K562 (cell line): Measurements from ENCODE around the gene PIK3CG. TPM values are rescaled to one million over a fixed set of nuclear protein-coding genes. Genes with fewer than 3 reads are reported as not detected.

Experiments
- ATAC-seq: fragments of 200-7000 bp; cut with Tn5 transposase; 3 replicates; pipeline ENCODE4 v1.9.1; 2020; ENCODE audit warnings: moderate library complexity
- BruUV-seq: library from RNA; stranded (reverse); fragments of 400-500 nt; replicated peaks from 2 replicates; lab custom pipeline; 2021; lab: Mats Ljungman, UMichigan
- CTCF ChIA-PET: fragments of 300-600 bp; formaldehyde crosslinking; extraction: SDS; loops from one replicate; lab custom pipeline; 2021; ENCODE audit warnings: low intra/inter-chr PET ratio; lab: Yijun Ruan, JAX
- POLR2A ChIA-PET: fragments of 300-600, 350-650 bp; sonication (Branson Sonifier 250); formaldehyde crosslinking; extraction: SDS; loops from one replicate; lab custom pipeline; 2021; ENCODE audit warnings: antibody characterized with exemption, inconsistent platforms; lab: Yijun Ruan, JAX
- DNase-seq, 4 experiments: peaks; one replicate each; pipeline versions ENCODE4 v3.0.0 to v3.0.0-alpha.2; 2011 to 2018; ENCODE audit warnings: low spot score in 3 of 4, mixed read lengths in 3 of 4; ENCODE audit errors: extremely low read depth in 1 of 4
- FAIRE-seq: peaks from 2 replicates; lab custom pipeline; 2011; peaks lifted over from hg19 to GRCh38; lab: Jason Lieb, UNC
- H2AFZ ChIP-seq: 2 replicates; pipeline ENCODE4 v1.6.0; 2011; ENCODE audit warnings: low read depth, low read length, control low read depth, inconsistent platforms
- H3K27ac ChIP-seq: fragments of 200-600 bp; 3 replicates; pipeline ENCODE4 v1.8.0; 2011; ENCODE audit warnings: low read depth, mild to moderate bottlenecking, control low read depth, inconsistent platforms, low read length, moderate library complexity, mixed read lengths; ENCODE audit errors: extremely low read depth
- H3K27me3 ChIP-seq, 2 experiments: fragments of 300-600 bp in 1 of 2; 2 replicates in 1 of 2; 3 replicates in 1 of 2; pipeline versions ENCODE4 v1.6.0 to v1.8.0; 2011; ENCODE audit warnings: inconsistent platforms in 2 of 2, low read length in 2 of 2, mild to moderate bottlenecking in 1 of 2, mixed read lengths in 1 of 2, moderate library complexity in 1 of 2; ENCODE audit not compliant: control insufficient read depth in 2 of 2, insufficient read depth in 2 of 2
- H3K36me3 ChIP-seq: fragments of 300-600 bp; 3 replicates; pipeline ENCODE4 v1.8.0; 2011; ENCODE audit warnings: mild to moderate bottlenecking, low read length, inconsistent platforms; ENCODE audit not compliant: control insufficient read depth, insufficient read depth
- H3K4me1 ChIP-seq, 2 experiments: fragments of 200-600 bp in 1 of 2; replicated peaks in 1 of 2; 2 replicates in 1 of 2; 3 replicates in 1 of 2; pipeline versions ENCODE4 v1.5.1 to v1.8.0; 2011; ENCODE audit warnings: inconsistent platforms in 2 of 2, low read length in 2 of 2, mild to moderate bottlenecking in 1 of 2, mixed read lengths in 1 of 2, moderate library complexity in 1 of 2; ENCODE audit not compliant: control insufficient read depth in 2 of 2, insufficient read depth in 2 of 2
- H3K4me2 ChIP-seq: 2 replicates; pipeline ENCODE4 v1.6.1; 2011; ENCODE audit warnings: low read length, control low read depth, inconsistent platforms, mixed read lengths; ENCODE audit not compliant: insufficient read depth
- H3K4me3 ChIP-seq: fragments of 200-600 bp; sonication (generic), shearing (Covaris generic); 2 replicates; pipeline ENCODE4 v1.5.1; 2016; ENCODE audit warnings: control low read depth, inconsistent platforms
- H3K79me2 ChIP-seq: fragments of 200-600 bp; 3 replicates; pipeline ENCODE4 v1.8.0; 2011; ENCODE audit warnings: low read length, inconsistent platforms; ENCODE audit not compliant: control insufficient read depth, insufficient read depth
- H3K9ac ChIP-seq, 2 experiments: 2 replicates each; pipeline versions ENCODE4 v1.6.0 to v1.6.1; 2011; ENCODE audit warnings: low read depth in 2 of 2, low read length in 2 of 2, control low read depth in 1 of 2, inconsistent platforms in 1 of 2, mild to moderate bottlenecking in 1 of 2, mixed read lengths in 1 of 2; ENCODE audit not compliant: insufficient read depth in 1 of 2
- H3K9me1 ChIP-seq: one replicate; pipeline ENCODE4 v1.6.0; 2011; ENCODE audit warnings: inconsistent platforms, mild to moderate bottlenecking, low read length, moderate library complexity; ENCODE audit not compliant: control insufficient read depth, insufficient read depth
- H3K9me3 ChIP-seq: replicated peaks from 2 replicates; pipeline ENCODE4 v1.5.1; 2011; ENCODE audit warnings: low read depth, low read length, inconsistent platforms; ENCODE audit not compliant: control insufficient read depth, insufficient read depth
- H4K20me1 ChIP-seq: replicated peaks from 2 replicates; pipeline ENCODE4 v1.6.1; 2011; ENCODE audit warnings: low read length, inconsistent platforms, mixed read lengths; ENCODE audit not compliant: control insufficient read depth, insufficient read depth
- BCOR ChIP-seq: fragments of 450-650 bp; IDR thresholded peaks from 2 replicates; pipeline ENCODE4 v1.6.1; 2016
- C11orf30 ChIP-seq: fragments of 450-650 bp; IDR thresholded peaks from 2 replicates; pipeline ENCODE4 v1.6.1; 2016; ENCODE audit warnings: low read depth, mild to moderate bottlenecking
- ESRRA ChIP-seq: fragments of 450-650 bp; IDR thresholded peaks from 2 replicates; pipeline ENCODE4 v1.6.1; 2014; ENCODE audit warnings: low read depth, mild to moderate bottlenecking, moderate library complexity, borderline replicate concordance
- ETV5 ChIP-seq: sonication (generic); formaldehyde crosslinking; IDR thresholded peaks from 2 replicates; pipeline ENCODE4 v1.4.0; 2020; ENCODE audit warnings: low read depth, mild to moderate bottlenecking, missing genetic modification reagents
- EZH2 ChIP-seq: IDR thresholded peaks from 2 replicates; pipeline ENCODE4 v1.6.1; 2012; ENCODE audit warnings: low read depth, mild to moderate bottlenecking, inconsistent platforms, low read length, borderline replicate concordance
- KDM1A ChIP-seq, 2 experiments: fragments of 450-650 bp; IDR thresholded peaks; 2 replicates each; pipeline ENCODE4 v1.6.1; 2016; ENCODE audit warnings: mild to moderate bottlenecking in 2 of 2
- SOX6 ChIP-seq: fragments of 450-650 bp; IDR thresholded peaks from 2 replicates; pipeline ENCODE4 v1.6.1; 2014; ENCODE audit warnings: mild to moderate bottlenecking
- SP1 ChIP-seq: sonication (generic); formaldehyde crosslinking; IDR thresholded peaks from 2 replicates; pipeline ENCODE4 v1.8.1; 2022; ENCODE audit warnings: mild to moderate bottlenecking, missing genetic modification reagents
- TCF7 ChIP-seq: sonication (generic); IDR thresholded peaks from 2 replicates; pipeline ENCODE4 v1.6.1; 2016; ENCODE audit warnings: antibody characterized with exemption, borderline replicate concordance
- ZNF12 ChIP-seq: sonication (generic); formaldehyde crosslinking; IDR thresholded peaks from 2 replicates; pipeline ENCODE4 v1.4.0; 2020; ENCODE audit warnings: mild to moderate bottlenecking, missing genetic modification reagents
- ZNF224 ChIP-seq: sonication (generic); formaldehyde crosslinking; IDR thresholded peaks from 2 replicates; pipeline ENCODE4 v1.8.0; 2022; ENCODE audit warnings: mild to moderate bottlenecking, missing genetic modification reagents
- ZNF232 ChIP-seq: sonication (generic); formaldehyde crosslinking; IDR thresholded peaks from 2 replicates; pipeline ENCODE4 v1.8.0; 2022; ENCODE audit warnings: mild to moderate bottlenecking, missing genetic modification reagents
- ZNF316 ChIP-seq: fragments of 450-650 bp; IDR thresholded peaks from 2 replicates; pipeline ENCODE4 v1.6.1; 2016
- WGBS: fragments of 100-300 bp; shearing (Covaris generic); methylation state at CpG from one replicate; pipeline ENCODE4 v1.1.6; 2016; ENCODE audit warnings: low coverage, mixed read lengths; ENCODE audit not compliant: insufficient coverage; ENCODE audit errors: missing lambda C conversion rate; 5-methylcytosine and 5-hydroxymethylcytosine counted together
- in situ Hi-C: fragments of 300-500 bp; cut with MboI; formaldehyde crosslinking; loops from 4 replicates; pipeline ENCODE4 v1.15.0; 2018; ENCODE audit warnings: inconsistent platforms, mixed read lengths
- intact Hi-C: fragments of 100-400 bp; cut with micrococcal nuclease; formaldehyde crosslinking; loops from 2 replicates; pipeline ENCODE4 v1.14.2; 2022
- polyA plus RNA-seq, 8 experiments: library from polyadenylated mRNA; depleted of rRNA in 4 of 8; stranded (reverse) in 5 of 8; unstranded in 3 of 8; fragments of >200 nt; fragmentation: Nextera tagmentation in 2 of 8; fragmentation: Illumina TruSeq in 1 of 8; extraction: Ambion mirVana in 2 of 8; extraction: Trizol in 1 of 8; gene quantifications; 2 replicates each; pipeline versions ENCODE4 v1.2.1 to v1.2.3, GENCODE V29; 2011 to 2014; ENCODE audit warnings: inconsistent platforms in 1 of 8, missing spikeins in 1 of 8
- total RNA-seq, 7 experiments: library from RNA; depleted of rRNA in 6 of 7; stranded (reverse); fragments of >200 nt in 6 of 7; fragmentation: Illumina TruSeq in 2 of 7; extraction: Trizol in 2 of 7; gene quantifications; 2 replicates each; pipeline versions ENCODE4 v1.2.1 to v1.2.3, GENCODE V29; 2011 to 2021; ENCODE audit warnings: low replicate concordance in 1 of 7
- TF ChIP-seq, protein P1 (sequence below): sonication (generic); formaldehyde crosslinking; IDR thresholded peaks from 2 replicates; pipeline ENCODE4 v1.8.1; 2023; ENCODE audit warnings: mild to moderate bottlenecking, missing genetic modification reagents
- TF ChIP-seq, protein P2 (sequence below): fragments of 450-650 bp; IDR thresholded peaks from 2 replicates; pipeline ENCODE4 v1.6.1; 2016; ENCODE audit warnings: antibody characterized with exemption

The PIK3CG gene
- total and polyA plus RNA-seq, 9 of the 15 experiments (the other 6 are each of a cell fraction or from before 2014, with no cell fraction given), result 5.3 to 42.5 (median 29.0) TPM

DNA sequence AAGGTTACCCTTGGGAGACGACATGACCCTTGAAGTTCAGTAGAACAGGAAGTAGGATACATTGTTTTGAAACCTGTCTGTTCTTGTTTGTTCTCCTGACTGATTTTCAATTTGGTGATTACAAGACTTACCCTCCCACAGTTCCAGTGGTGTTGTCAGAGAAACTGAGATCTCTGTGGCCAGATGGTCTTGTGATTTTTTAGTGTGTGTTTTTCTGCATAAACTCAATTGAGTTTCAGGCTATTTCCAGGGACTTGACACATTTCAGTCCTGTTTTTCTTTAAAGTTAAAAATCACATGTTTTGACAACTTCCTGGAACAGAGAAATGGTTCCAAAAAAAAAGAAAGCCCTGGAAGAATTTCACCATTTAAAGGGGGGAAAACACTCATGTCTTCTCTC, 22.3 kb downstream of the PIK3CG start:
- in situ Hi-C loops (no loop called here), intact Hi-C loops (no loop called here)
- H4K20me1 ChIP-seq, result no peaks in the 10 kb centered on the region
- FAIRE-seq, result no peak
- CTCF ChIA-PET, result no interaction called here
- POLR2A ChIA-PET, result interaction anchor here (0.6 to 0.9 kb wide), 2 partner anchors 8 to 90 kb away, joined by 3 read pairs; no protein-coding TSS in a partner anchor
- no peaks in the 10 kb centered on the region for H3K9me1 ChIP-seq
- H3K27me3 ChIP-seq, result no peaks in the 10 kb centered on the region
- H3K4me2 ChIP-seq, result no peak overlapping the region
- no peaks in the 10 kb centered on the region for H3K4me1 ChIP-seq
- no peak for ATAC-seq
- no peak overlapping the region for H3K27ac ChIP-seq
- 36% methylated on average over 1 of the region's 1 CpG for WGBS
- H2AFZ ChIP-seq, result no peak overlapping the region
- H3K9me3 ChIP-seq, result no peaks in the 10 kb centered on the region
- no TSS peak for BruUV-seq
- H3K36me3 ChIP-seq, result peaks cover 72% of the 10 kb centered on the region
- no peak for DNase-seq
- H3K9ac ChIP-seq, result no peak overlapping the region
- H3K79me2 ChIP-seq, result no peaks in the 10 kb centered on the region
- no peak overlapping the region for H3K4me3 ChIP-seq
- TF ChIP-seq ZNF224 (CRISPR knock-in tag), result no peak
- peak; percentile 17; the same call in 1 of the 2 replicates for TF ChIP-seq SOX6
- 0 out of 2 replicates have a peak, but pooled peaks have one; percentile 49 for TF ChIP-seq ZNF232 (CRISPR knock-in tag)
- TF ChIP-seq ESRRA, result peak; percentile 42; the same call in 1 of the 2 replicates
- TF ChIP-seq BCOR, result no peak

DNA sequence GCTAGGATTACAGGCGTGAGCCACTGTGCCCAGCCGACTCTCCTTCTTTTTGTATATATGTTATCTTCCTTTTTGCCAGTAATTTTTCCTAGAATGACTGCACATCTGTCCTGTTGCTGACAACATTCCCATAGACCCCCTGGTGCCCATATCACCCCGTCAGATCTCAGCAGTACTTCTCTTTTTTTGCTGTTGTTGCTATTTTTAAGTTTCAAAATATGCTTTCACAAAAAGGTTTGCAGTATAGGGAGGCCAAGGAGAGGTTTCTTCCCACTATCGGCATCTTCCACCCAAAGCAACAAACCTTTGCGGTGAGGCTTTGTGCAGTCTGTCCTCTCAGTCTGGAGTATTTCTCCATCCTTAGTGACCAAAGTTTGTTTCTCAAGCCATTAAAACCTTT, 23.1 kb downstream of the PIK3CG start:
- FAIRE-seq (no peak), ATAC-seq (no peak), DNase-seq (no peak)
- H3K79me2 ChIP-seq, result no peaks in the 10 kb centered on the region
- peaks cover 65% of the 10 kb centered on the region for H3K36me3 ChIP-seq
- no peak overlapping the region for H3K27ac ChIP-seq
- ChIA-PET CTCF (no interaction called here), POLR2A (no interaction called here)
- H3K27me3 ChIP-seq, result no peaks in the 10 kb centered on the region
- H2AFZ ChIP-seq, result no peak overlapping the region
- H3K9me1 ChIP-seq, result no peaks in the 10 kb centered on the region
- H3K4me2 ChIP-seq, result no peak overlapping the region
- no TSS peak for BruUV-seq
- 85% methylated on average over 5 of the region's 5 CpGs for WGBS
- H3K4me1 ChIP-seq, result no peaks in the 10 kb centered on the region
- H3K9ac ChIP-seq, result no peak overlapping the region
- H3K4me3 ChIP-seq, result no peak overlapping the region
- in situ Hi-C loops, result no loop called here
- intact Hi-C loops, result no loop called here
- H4K20me1 ChIP-seq, result no peaks in the 10 kb centered on the region
- H3K9me3 ChIP-seq, result no peaks in the 10 kb centered on the region
- TF ChIP-seq ZNF316, result peak; percentile 76
- no peak for TF ChIP-seq KDM1A (IDR thresholded peaks at IDR 0.05)
- TF ChIP-seq, protein P1, sequence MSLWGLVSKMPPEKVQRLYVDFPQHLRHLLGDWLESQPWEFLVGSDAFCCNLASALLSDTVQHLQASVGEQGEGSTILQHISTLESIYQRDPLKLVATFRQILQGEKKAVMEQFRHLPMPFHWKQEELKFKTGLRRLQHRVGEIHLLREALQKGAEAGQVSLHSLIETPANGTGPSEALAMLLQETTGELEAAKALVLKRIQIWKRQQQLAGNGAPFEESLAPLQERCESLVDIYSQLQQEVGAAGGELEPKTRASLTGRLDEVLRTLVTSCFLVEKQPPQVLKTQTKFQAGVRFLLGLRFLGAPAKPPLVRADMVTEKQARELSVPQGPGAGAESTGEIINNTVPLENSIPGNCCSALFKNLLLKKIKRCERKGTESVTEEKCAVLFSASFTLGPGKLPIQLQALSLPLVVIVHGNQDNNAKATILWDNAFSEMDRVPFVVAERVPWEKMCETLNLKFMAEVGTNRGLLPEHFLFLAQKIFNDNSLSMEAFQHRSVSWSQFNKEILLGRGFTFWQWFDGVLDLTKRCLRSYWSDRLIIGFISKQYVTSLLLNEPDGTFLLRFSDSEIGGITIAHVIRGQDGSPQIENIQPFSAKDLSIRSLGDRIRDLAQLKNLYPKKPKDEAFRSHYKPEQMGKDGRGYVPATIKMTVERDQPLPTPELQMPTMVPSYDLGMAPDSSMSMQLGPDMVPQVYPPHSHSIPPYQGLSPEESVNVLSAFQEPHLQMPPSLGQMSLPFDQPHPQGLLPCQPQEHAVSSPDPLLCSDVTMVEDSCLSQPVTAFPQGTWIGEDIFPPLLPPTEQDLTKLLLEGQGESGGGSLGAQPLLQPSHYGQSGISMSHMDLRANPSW (CRISPR knock-in tag), result 0 out of 2 replicates have a peak, but pooled peaks have one; percentile 29
- no peak for TF ChIP-seq SP1 (CRISPR knock-in tag)
- peak; percentile 66; the same call in 1 of the 2 replicates for TF ChIP-seq C11orf30
- TF ChIP-seq ETV5 (CRISPR knock-in tag), result no peak
- TF ChIP-seq EZH2, result no peak
- TF ChIP-seq TCF7, result no peak
- TF ChIP-seq ZNF12 (CRISPR knock-in tag), result no peak
- TF ChIP-seq, protein P2, sequence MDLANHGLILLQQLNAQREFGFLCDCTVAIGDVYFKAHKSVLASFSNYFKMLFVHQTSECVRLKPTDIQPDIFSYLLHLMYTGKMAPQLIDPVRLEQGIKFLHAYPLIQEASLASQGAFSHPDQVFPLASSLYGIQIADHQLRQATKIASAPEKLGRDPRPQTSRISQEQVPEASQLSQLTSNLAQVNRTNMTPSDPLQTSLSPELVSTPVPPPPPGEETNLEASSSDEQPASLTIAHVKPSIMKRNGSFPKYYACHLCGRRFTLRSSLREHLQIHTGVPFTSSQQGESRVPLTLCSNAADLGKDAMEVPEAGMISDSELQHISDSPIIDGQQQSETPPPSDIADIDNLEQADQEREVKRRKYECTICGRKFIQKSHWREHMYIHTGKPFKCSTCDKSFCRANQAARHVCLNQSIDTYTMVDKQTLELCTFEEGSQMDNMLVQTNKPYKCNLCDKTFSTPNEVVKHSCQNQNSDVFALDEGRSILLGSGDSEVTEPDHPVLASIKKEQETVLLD, result no peak
